ENCODE data around the gene LGALS14. TPM values are rescaled to one million over a fixed set of nuclear protein-coding genes. Genes with fewer than 3 reads are reported as not detected.

The LGALS14 gene
- total and polyA plus RNA-seq, 10 of the 15 experiments (the other 5 are each of a cell fraction or from before 2014, with no cell fraction given): 5.1 to 34.6 (median 7.3) TPM

DNA sequence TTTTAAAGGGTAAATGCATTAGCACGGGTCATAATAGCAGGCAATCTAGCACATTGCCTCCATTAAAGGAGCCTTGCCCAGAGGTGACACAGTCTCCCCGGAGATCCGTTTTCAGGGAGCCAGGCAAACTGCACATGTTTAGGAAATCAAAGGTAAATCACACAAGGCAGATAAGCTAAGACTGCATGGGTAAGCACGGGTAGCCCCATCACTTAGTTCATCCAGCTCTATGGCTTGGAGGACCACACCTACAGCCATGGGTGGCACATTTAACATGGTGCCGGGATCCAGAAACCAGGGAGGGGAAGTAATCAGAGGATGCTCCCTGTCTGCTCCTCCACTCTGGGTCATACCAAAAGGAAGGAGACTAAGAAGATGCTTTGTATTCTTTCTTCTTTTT, 31.8 kb upstream of the LGALS14 start:
- no peaks in the 10 kb centered on the region for H3K36me3 ChIP-seq (ENCODE audit: control insufficient read depth in 2 of 2, insufficient read depth in 2 of 2, low read length in 1 of 2)
- BruUV-seq (replicated peaks): no TSS peak
- H3K27ac ChIP-seq (ENCODE audit: control insufficient read depth, insufficient read depth): no peak overlapping the region
- no peak overlapping the region for H3K9ac ChIP-seq (ENCODE audit: control insufficient read depth, insufficient read depth, low read length)
- SMC1A ChIA-PET (ENCODE audit: uncharacterized antibody, unreplicated experiment): interaction anchor here (0.6 to 10.7 kb wide), 32 partner anchors 9 to 491 kb away, joined by 3 to 266 read pairs (median 4); partner anchors contain the start of genes DYRK1B, FBL, LGALS14 and PSMC4
- no peaks in the 10 kb centered on the region for H3K79me2 ChIP-seq (ENCODE audit: control insufficient read depth, insufficient read depth, low read length)
- peaks cover 22% of the 10 kb centered on the region for H3K4me1 ChIP-seq (ENCODE audit: control insufficient read depth, insufficient read depth, low read length)
- in situ Hi-C loops (cut with MboI) (loop anchor here (5.0 kb wide), 1 partner anchor 120 kb away; no protein-coding TSS in a partner anchor), intact Hi-C loops (cut with micrococcal nuclease; ENCODE audit: unreplicated experiment) (loop anchor here (1.0 to 2.0 kb wide), 2 partner anchors 121 to 228 kb away; partner anchors contain the start of gene SUPT5H)
- no peaks in the 10 kb centered on the region for H3K9me3 ChIP-seq (replicated peaks; ENCODE audit: control insufficient read depth, insufficient read depth, low read length)
- CTCF ChIA-PET: interaction anchor here (0.6 to 9.7 kb wide), 36 partner anchors 9 to 324 kb away, joined by 3 to 335 read pairs (median 4); partner anchors contain the start of genes DLL3, DYRK1B, EID2 and FBL
- POLR2A ChIA-PET: interaction anchor here (0.9 to 1.1 kb wide), 2 partner anchors 126 to 173 kb away, joined by 3 read pairs; no protein-coding TSS in a partner anchor
- DNase-seq (ENCODE audit: low read depth, low spot score): no peak
- no peaks in the 10 kb centered on the region for H4K20me1 ChIP-seq (ENCODE audit: control insufficient read depth, insufficient read depth)
- TF ChIP-seq FOS (IDR thresholded peaks at IDR 0.05; ENCODE audit: borderline replicate concordance, extremely low read depth, insufficient read length) (no peak), HCFC1 (IDR thresholded peaks at IDR 0.05; ENCODE audit: low read length) (no peak), BCLAF1 (IDR thresholded peaks at IDR 0.05) (no peak), SREBF1 (IDR thresholded peaks at IDR 0.05; ENCODE audit: low read length) (no peak), MYC (IDR thresholded peaks at IDR 0.05; ENCODE audit: insufficient read depth, insufficient read length, insufficient replicate concordance, low read length, severe bottlenecking) (no peak), CBX3 (IDR thresholded peaks at IDR 0.05; ENCODE audit: borderline replicate concordance, low read depth) (no peak), RAD51 (IDR thresholded peaks at IDR 0.05) (no peak), KAT2A (conservative IDR thresholded peaks at IDR 0.05; ENCODE audit: control insufficient read depth, low read depth, low read length) (no peak), NRF1 (conservative IDR thresholded peaks at IDR 0.05; ENCODE audit: low read depth, low read length) (no peak)
- TF ChIP-seq, protein P1, sequence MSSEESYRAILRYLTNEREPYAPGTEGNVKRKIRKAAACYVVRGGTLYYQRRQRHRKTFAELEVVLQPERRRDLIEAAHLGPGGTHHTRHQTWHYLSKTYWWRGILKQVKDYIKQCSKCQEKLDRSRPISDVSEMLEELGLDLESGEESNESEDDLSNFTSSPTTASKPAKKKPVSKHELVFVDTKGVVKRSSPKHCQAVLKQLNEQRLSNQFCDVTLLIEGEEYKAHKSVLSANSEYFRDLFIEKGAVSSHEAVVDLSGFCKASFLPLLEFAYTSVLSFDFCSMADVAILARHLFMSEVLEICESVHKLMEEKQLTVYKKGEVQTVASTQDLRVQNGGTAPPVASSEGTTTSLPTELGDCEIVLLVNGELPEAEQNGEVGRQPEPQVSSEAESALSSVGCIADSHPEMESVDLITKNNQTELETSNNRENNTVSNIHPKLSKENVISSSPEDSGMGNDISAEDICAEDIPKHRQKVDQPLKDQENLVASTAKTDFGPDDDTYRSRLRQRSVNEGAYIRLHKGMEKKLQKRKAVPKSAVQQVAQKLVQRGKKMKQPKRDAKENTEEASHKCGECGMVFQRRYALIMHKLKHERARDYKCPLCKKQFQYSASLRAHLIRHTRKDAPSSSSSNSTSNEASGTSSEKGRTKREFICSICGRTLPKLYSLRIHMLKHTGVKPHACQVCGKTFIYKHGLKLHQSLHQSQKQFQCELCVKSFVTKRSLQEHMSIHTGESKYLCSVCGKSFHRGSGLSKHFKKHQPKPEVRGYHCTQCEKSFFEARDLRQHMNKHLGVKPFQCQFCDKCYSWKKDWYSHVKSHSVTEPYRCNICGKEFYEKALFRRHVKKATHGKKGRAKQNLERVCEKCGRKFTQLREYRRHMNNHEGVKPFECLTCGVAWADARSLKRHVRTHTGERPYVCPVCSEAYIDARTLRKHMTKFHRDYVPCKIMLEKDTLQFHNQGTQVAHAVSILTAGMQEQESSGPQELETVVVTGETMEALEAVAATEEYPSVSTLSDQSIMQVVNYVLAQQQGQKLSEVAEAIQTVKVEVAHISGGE (CRISPR knock-in tag; IDR thresholded peaks at IDR 0.05): no peak
- no peak overlapping the region for H3K4me3 ChIP-seq
- RAD21 ChIA-PET (ENCODE audit: unreplicated experiment): interaction anchor here (0.8 to 8.6 kb wide), 12 partner anchors 27 to 298 kb away, joined by 3 to 234 read pairs (median 13); partner anchors contain the start of genes DYRK1B, EID2, FBL and PSMC4
- H2AFZ ChIP-seq (ENCODE audit: control insufficient read depth, low read depth, low read length): no peak overlapping the region
- no peak for ATAC-seq
- FAIRE-seq: no peak
- WGBS (ENCODE audit: insufficient coverage, insufficient replicate concordance, low lambda C conversion rate, missing lambda C conversion rate): 59% methylated on average over 5 of the region's 5 CpGs
- H3K4me2 ChIP-seq (ENCODE audit: control insufficient read depth, insufficient read depth): no peak overlapping the region
- no peaks in the 10 kb centered on the region for H3K27me3 ChIP-seq (replicated peaks in 1 of 2; ENCODE audit: control insufficient read depth in 2 of 2, insufficient read depth in 2 of 2, low read length in 1 of 2)

Measured in GM12878 (cell line).